Activated CD8-positive, alpha-beta T cell treated with anti-CD3 and anti-CD28 coated beads, Interleukin-2, amount 10 ng/mL, durations not matched to agents 7 days and 5 days (primary cell): ENCODE measurements around the gene DDX17. TPM values are rescaled to one million over a fixed set of nuclear protein-coding genes. Genes with fewer than 3 reads are reported as not detected.
"Not testable (repeated sequence)": the region's sequence is repeated elsewhere in the genome, so short reads cannot be mapped to it uniquely, and the experiment has no call there.

Experiments used
- ATAC-seq: fragments of 150-1000 bp; cut with Tn5 transposase; one replicate; pipeline ENCODE4 v1.10.0; 2021; ENCODE audit warnings: moderate library complexity
- CTCF ChIA-PET: fragments of 350-600 bp; sonication (Branson Sonifier 250); formaldehyde crosslinking; loops from one replicate; lab custom pipeline; 2021; ENCODE audit warnings: antibody characterized with exemption; lab: Charles Lee
- POLR2A ChIA-PET: fragments of 350-600 bp; sonication (Branson Sonifier 250); formaldehyde crosslinking; loops from one replicate; lab custom pipeline; 2021; ENCODE audit warnings: antibody characterized with exemption; lab: Charles Lee
- DNase-seq: peaks from one replicate; pipeline ENCODE4 v3.0.0-alpha.2; 2020
- H3K27ac Mint-ChIP-seq: one replicate; pipeline ENCODE4 v1.8.0; 2021; ENCODE audit warnings: mild to moderate bottlenecking, mixed read lengths
- H3K27me3 Mint-ChIP-seq: one replicate; pipeline ENCODE4 v1.8.0; 2021; ENCODE audit warnings: low read depth, mixed read lengths
- H3K36me3 Mint-ChIP-seq: one replicate; pipeline ENCODE4 v1.8.0; 2021; ENCODE audit warnings: low read depth, mixed read lengths
- H3K4me1 Mint-ChIP-seq: one replicate; pipeline ENCODE4 v1.8.0; 2021; ENCODE audit warnings: low read depth, mixed read lengths
- H3K4me3 Mint-ChIP-seq: one replicate; pipeline ENCODE4 v1.8.0; 2021; ENCODE audit warnings: mild to moderate bottlenecking, mixed read lengths
- H3K9me3 Mint-ChIP-seq: one replicate; pipeline ENCODE4 v1.8.0; 2022; ENCODE audit warnings: mixed read lengths; ENCODE audit not compliant: insufficient read depth
- total RNA-seq, 2 experiments: library from RNA; stranded (reverse); gene quantifications; one replicate each; pipeline ENCODE4 v1.2.3, GENCODE V29; 2021

The DDX17 gene
- total RNA-seq, 2 experiments from 2014 or later = 443 to 445 TPM

DNA sequence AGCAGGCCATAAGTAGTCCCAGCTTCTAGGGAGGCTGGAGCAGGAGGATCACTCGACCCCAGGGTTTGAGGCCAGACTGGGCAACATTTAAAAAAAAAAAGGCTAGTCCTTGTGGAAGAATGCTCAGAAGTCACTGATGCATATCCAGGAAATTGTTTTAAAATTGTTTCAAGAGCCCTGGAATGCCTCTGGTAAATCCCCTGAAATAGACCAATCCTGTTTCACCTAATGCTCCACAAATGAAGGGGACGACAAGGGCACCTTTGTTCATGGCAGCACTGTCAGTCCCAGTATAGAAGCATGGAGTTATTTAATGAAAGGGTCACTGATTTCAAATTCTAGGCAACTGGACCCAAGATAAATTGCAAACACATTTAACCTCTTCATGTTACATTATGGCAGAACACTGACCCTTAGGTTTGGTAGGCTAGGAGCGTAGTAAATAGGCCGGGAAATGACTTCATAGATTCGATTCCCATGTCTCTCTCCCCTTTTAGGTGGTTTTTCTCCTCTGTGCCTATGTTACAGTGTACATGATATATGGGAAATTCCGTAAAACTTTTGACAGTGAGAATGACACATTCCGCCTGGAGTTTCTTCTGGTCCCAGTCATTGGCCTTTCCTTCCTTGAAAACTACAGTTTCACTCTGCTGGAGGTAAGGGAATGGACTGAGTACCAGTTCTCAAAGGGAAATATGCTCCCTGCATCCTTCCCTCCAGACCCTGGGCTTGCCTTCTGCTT is 26.8 kb downstream of the DDX17 start:
- ChIA-PET CTCF (no interaction called here), POLR2A (interaction anchor here (1.0 to 1.8 kb wide), 4 partner anchors 12 to 22 kb away, joined by 3 to 4 read pairs (median 4); no protein-coding TSS in a partner anchor)
- H3K27me3 Mint-ChIP-seq = no peaks in the 10 kb centered on the region

DNA sequence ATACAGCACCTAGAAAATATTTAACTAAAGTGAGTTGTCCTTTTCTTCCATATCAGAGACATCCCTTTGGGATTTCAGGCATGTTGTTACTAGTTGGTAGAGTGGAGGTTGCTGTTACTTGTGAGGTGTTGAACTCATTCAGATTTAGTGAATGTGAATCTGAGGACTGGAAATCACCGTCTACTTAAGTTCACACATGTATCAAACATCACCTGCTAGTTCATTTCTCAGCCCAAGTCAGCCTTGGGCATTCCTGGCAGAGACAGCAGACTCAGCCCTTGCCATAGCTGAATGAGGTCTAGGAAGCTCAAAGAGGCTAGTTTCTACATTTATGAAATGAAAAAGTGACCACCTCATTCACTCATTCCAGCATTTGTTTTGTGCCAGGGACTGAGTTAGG is 28.5 kb downstream of the DDX17 start:
- H3K4me3 Mint-ChIP-seq = no peak overlapping the region
- H3K27ac Mint-ChIP-seq = no peak overlapping the region
- no peak for DNase-seq
- ChIA-PET CTCF (no interaction called here), POLR2A (interaction anchor here (0.6 to 1.1 kb wide), 2 partner anchors 8 to 222 kb away, joined by 3 to 4 read pairs; no protein-coding TSS in a partner anchor)
- no peaks in the 10 kb centered on the region for H3K4me1 Mint-ChIP-seq
- peaks cover 26% of the 10 kb centered on the region for H3K36me3 Mint-ChIP-seq
- no peaks in the 10 kb centered on the region for H3K9me3 Mint-ChIP-seq
- ATAC-seq = no peak
- no peaks in the 10 kb centered on the region for H3K27me3 Mint-ChIP-seq

More for the DNA sequence above, 26.8 kb downstream of the DDX17 start:
- no peak overlapping the region for H3K4me3 Mint-ChIP-seq
- ATAC-seq (no peak), DNase-seq (no peak)
- H3K4me1 Mint-ChIP-seq = no peaks in the 10 kb centered on the region
- H3K9me3 Mint-ChIP-seq = no peaks in the 10 kb centered on the region
- no peak overlapping the region for H3K27ac Mint-ChIP-seq
- peaks cover 43% of the 10 kb centered on the region for H3K36me3 Mint-ChIP-seq

DNA sequence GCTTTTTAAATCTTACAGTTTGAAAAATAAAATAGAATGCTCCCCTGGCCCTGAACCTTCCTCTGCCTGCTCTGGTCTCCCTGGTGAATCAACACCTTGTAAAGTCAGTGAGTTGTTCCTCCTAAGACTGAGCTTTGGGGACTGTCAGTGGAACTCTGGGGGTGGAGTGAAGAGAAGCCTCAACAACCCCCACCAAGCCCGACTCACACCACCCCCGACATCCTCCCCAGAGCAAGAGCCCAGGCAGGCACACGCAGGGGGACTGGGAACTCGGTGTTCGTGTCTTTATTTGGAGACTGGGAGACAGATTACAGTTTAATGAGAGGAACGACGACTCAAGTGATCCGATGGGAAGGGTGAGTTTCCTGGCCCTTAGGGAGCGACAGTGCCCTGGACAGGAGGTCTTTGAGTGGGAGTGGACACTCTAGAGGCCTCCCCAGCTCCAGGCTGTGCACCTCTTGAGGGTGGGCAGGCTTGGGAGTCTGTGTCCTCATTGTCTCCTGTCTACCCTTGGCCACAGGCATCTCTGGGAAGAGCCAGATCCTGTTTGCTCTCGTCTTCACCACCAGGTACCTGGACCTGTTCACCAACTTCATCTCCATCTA is 32.0 kb downstream of the DDX17 start:
- Mint-ChIP-seq H3K27ac (no peak overlapping the region), H3K9me3 (no peaks in the 10 kb centered on the region), H3K4me3 (no peak overlapping the region), H3K27me3 (peaks cover 2% of the 10 kb centered on the region), H3K36me3 (peaks cover 3% of the 10 kb centered on the region), H3K4me1 (no peaks in the 10 kb centered on the region)
- ChIA-PET POLR2A (interaction anchor here (2.2 kb wide), 1 partner anchor 16 kb away, joined by 6 read pairs; no protein-coding TSS in a partner anchor), CTCF (no interaction called here)
- no peak for ATAC-seq
- no peak for DNase-seq

DNA sequence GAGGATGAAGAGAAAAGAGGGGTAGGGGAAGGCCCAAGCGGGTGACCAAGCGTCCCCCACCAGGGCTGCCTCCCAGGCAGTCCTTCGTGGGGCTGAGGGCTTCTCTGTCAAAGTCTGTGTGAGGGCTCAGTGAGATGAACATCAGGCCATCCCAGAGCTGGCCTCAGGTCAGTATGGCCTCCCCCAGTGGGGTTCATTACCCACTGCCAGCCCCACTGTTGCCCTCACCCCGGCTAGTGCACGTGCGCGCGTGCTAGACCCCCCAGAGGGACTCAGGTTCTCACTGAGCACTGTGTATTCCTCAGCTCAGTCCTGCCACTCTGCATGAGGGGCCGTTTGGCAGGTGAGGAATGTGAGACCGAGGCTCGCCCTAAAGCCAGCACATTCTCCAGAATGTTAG is 34.9 kb downstream of the DDX17 start:
- ATAC-seq = no peak
- POLR2A ChIA-PET = no interaction called here
- Mint-ChIP-seq H3K9me3 (no peaks in the 10 kb centered on the region), H3K27ac (no peak overlapping the region), H3K27me3 (peaks cover 18% of the 10 kb centered on the region), H3K4me1 (peaks cover 12% of the 10 kb centered on the region), H3K36me3 (no peaks in the 10 kb centered on the region), H3K4me3 (no peak overlapping the region)
- CTCF ChIA-PET = no interaction called here
- DNase-seq = no peak

DNA sequence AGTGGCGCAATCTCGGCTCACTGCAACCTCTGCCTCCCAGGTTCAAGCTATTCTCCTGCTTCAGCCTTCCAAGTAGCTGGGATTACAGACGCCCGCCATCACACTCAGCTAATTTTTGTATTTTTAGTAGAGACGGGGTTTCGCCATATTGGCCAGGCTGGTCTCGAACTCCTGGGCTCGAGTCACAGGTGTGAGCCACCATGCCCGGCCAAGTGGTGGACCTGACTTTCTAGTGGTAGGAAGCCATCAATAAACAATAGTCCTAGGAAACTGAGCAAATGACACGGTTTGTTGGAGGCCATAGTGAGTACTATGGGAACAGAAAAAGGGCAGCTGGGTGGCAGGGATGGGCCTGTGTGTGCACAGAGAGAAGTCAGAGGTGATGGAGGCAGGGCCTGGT is 35.9 kb downstream of the DDX17 start:
- CTCF ChIA-PET, H3K27ac Mint-ChIP-seq, H3K36me3 Mint-ChIP-seq, H3K4me3 Mint-ChIP-seq, POLR2A ChIA-PET, ATAC-seq, DNase-seq, H3K9me3 Mint-ChIP-seq: not testable (repeated sequence)
- H3K27me3 Mint-ChIP-seq = peaks cover 28% of the 10 kb centered on the region
- peaks cover 12% of the 10 kb centered on the region for H3K4me1 Mint-ChIP-seq

DNA sequence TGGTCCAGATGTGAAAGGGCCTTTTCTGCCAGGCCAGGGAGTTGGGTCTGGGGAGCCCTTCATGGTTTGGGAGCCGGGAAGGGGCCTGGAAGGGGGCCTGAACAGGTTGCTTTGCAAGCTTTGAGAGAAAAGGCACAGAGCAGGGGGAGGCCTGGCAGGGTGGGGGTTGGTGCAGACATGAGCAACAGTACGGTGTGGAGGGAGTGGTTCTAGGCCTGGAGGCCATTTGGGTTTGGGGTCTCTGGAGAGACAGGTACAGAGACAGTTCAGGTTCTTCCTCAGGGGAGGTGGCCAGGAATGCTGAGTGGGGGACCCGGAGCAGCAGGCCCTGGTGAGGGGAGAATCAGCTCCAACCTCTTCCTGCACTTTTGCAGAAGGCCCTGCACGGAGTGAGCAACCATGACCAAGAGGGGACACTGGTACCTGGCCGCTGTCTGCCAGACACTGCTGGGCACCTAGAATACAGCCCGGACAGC is 36.8 kb downstream of the DDX17 start:
- ChIA-PET POLR2A (no interaction called here), CTCF (no interaction called here)
- no peak overlapping the region for H3K27ac Mint-ChIP-seq
- DNase-seq = no peak
- no peaks in the 10 kb centered on the region for H3K36me3 Mint-ChIP-seq
- no peaks in the 10 kb centered on the region for H3K9me3 Mint-ChIP-seq
- peaks cover 32% of the 10 kb centered on the region for H3K27me3 Mint-ChIP-seq
- ATAC-seq = no peak
- no peak overlapping the region for H3K4me3 Mint-ChIP-seq
- H3K4me1 Mint-ChIP-seq = peaks cover 12% of the 10 kb centered on the region

DNA sequence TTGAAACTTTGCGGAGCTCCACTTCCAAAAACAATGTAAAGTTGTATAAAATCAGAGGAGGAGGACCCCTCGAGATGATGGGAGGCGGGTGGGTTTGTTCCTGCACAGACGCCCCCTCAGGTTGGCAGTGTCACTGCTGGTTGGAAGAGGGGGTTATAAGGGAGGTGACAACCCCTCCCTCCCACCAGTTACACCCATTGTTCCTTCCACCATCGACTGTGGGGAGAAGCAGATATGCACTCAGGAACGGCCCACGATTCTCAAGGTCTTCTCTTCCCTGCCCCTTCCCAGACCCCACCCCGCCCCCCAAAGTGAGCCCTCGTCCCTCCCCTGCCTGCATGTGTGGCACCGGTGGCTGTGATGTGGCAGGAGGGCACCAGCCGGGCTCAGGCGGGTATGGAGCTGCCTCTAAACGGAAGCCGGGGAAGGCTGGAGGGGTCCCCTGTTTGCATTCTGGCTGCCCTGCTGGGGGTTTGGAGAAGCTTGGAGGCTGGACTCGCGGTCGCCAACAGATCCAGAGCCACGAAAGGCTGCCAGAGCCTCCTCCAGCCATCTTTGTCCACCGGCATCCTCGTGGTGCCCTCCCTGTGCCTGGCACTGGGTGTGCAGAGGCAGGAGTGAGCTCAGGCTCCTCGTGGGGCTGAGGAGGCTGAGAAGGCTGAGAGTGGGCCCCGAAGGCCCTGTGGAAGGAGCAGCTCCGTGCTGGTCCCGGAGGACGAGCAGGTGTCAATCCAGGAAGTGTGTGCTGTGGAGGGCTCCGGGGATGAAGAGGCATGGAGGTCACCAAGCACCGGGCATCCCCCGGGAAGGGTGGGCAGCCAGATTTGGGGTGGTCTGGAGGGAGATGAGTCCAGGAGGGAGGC is 37.4 kb downstream of the DDX17 start:
- DNase-seq = no peak
- CTCF ChIA-PET = interaction anchor here (0.5 to 0.8 kb wide), 2 partner anchors 92 to 103 kb away, joined by 3 to 5 read pairs; no protein-coding TSS in a partner anchor
- POLR2A ChIA-PET = no interaction called here

DNA sequence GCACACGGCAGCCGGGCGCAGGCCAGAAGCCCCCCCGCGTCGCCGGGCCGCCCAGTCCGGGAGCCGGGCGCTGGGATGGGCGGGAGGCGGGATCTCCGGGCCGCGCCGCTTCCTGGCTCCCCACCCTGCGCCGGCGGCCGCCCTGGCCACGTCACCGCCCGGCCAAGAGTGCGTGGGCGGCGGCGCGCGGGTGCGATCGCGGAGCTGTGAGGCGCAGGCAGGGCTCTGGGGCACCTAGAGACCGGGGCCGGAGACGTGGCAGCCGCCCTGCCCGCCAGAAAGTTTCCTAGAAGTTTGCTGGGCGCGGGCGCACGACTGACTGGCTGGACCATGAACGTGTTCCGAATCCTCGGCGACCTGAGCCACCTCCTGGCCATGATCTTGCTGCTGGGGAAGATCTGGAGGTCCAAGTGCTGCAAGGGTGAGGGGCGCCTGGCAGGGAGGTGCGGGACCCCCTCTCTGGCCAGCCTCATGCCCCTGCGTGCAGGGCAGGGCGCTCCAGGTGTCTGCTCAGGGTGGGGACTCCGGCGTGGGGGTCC is 38.1 kb downstream of the DDX17 start, which contains the start of gene KDELR3:
Gene KDELR3 (plus strand): TSS at position 193 of the 539 bp plus-strand sequence. CDS start 138 bp downstream, at position 331.
- Mint-ChIP-seq H3K4me3 (peak within 1 kb of the TSS; percentile 66), H3K9me3 (no peaks in the 10 kb centered on the region), H3K27me3 (peaks cover 43% of the 10 kb centered on the region), H3K4me1 (peaks cover 19% of the 10 kb centered on the region), H3K27ac (peak within 1 kb of the TSS; percentile 34), H3K36me3 (no peaks in the 10 kb centered on the region)
- ChIA-PET CTCF (interaction anchor here (0.5 to 0.8 kb wide), 2 partner anchors 93 to 104 kb away, joined by 3 to 5 read pairs; no protein-coding TSS in a partner anchor), POLR2A (no interaction called here)
- DNase-seq = peak; percentile 49
- ATAC-seq = peak; percentile 84

More for the DNA sequence above, 37.4 kb downstream of the DDX17 start:
- ATAC-seq = no peak
- peak overlapping the region; percentile 66 for H3K4me3 Mint-ChIP-seq
- no peaks in the 10 kb centered on the region for H3K36me3 Mint-ChIP-seq
- peaks cover 12% of the 10 kb centered on the region for H3K4me1 Mint-ChIP-seq
- H3K9me3 Mint-ChIP-seq = no peaks in the 10 kb centered on the region
- no peak overlapping the region for H3K27ac Mint-ChIP-seq
- H3K27me3 Mint-ChIP-seq = peaks cover 38% of the 10 kb centered on the region

DNA sequence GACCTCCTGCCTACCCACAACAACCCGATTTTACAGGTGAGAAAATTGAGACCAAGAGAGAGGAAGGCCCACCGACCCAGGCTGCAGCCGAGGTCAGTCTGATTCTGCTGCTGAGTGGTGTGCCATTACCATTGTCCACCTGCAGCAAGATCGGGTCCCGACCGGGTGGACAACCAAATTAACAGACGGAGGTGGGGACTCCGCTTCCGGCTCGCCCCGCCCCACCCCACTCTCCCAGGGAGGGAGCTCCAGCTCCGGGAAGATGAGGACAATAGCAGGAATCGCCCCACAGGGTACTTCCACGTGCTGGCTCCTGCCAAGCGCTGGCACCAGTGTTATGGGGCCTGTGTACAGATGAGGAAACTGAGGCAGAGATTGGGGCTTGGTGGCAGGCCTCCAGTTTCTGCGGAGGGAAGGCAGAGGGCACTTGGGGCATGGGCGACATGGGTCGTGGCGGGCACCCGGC is 38.6 kb downstream of the DDX17 start:
- Mint-ChIP-seq H3K27ac (no peak overlapping the region), H3K36me3 (no peaks in the 10 kb centered on the region), H3K27me3 (peaks cover 46% of the 10 kb centered on the region), H3K9me3 (no peaks in the 10 kb centered on the region), H3K4me3 (peak overlapping the region; percentile 63), H3K4me1 (peaks cover 20% of the 10 kb centered on the region)
- ChIA-PET CTCF (interaction anchor here (0.8 kb wide), 1 partner anchor 105 kb away, joined by 3 read pairs; no protein-coding TSS in a partner anchor), POLR2A (no interaction called here)
- DNase-seq (no peak), ATAC-seq (no peak)

DNA sequence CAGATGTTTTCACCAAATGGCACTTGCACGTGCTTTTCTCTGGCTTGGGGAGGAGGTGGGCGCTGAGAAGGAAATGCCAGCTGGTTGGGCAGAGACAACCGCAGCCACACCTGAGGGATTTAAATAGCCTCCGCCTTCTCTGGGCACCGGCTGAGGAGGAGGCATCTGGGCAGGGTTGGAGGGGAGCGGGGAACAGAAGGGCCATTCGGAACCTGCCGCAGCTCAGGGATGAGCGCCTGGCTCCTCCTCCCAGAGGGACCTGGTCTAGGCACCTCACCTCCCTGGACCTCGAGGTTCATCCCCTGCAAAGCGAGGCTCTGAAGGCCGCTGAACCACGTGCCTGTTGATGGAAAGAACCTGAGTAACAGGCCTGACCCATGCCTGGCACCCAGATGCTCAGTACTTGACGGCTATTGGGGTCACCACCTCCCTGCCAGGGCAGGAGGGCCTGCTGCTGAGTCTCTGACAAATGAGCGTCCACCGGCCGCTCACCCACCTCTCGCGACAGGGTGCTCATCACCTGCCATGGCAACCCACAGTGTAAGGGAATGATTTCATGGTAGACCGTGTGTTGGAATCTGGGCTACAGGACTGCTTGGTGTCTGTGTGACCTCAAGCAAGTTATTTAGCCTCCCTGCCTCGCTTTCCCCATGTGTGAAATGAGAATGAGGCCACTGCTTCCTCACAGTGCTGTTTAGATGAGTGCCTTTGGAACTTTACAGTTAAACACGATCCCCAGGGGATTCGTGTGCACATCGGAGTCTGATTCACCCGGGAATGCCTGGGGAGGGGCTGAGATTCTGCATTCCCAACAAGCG is 40.2 kb downstream of the DDX17 start:
- H3K4me1 Mint-ChIP-seq = peaks cover 28% of the 10 kb centered on the region
- no peaks in the 10 kb centered on the region for H3K36me3 Mint-ChIP-seq
- no peak overlapping the region for H3K4me3 Mint-ChIP-seq
- H3K27ac Mint-ChIP-seq = no peak overlapping the region
- H3K9me3 Mint-ChIP-seq = no peaks in the 10 kb centered on the region
- ATAC-seq (no peak), DNase-seq (no peak)
- H3K27me3 Mint-ChIP-seq = peaks cover 59% of the 10 kb centered on the region
- CTCF ChIA-PET = no interaction called here
- POLR2A ChIA-PET = no interaction called here
